Kidney capillary endothelial cell (primary cell): ENCODE results near the gene ANKIB1.
"Not testable (repeated sequence)": the region's sequence is repeated elsewhere in the genome, so short reads cannot be mapped to it uniquely, and the experiment has no call there.

Experiments
- DNase-seq: peaks from one replicate; pipeline ENCODE4 v3.0.0-alpha.2; 2018; ENCODE audit warnings: low spot score

ANKIB1 gene

DNA sequence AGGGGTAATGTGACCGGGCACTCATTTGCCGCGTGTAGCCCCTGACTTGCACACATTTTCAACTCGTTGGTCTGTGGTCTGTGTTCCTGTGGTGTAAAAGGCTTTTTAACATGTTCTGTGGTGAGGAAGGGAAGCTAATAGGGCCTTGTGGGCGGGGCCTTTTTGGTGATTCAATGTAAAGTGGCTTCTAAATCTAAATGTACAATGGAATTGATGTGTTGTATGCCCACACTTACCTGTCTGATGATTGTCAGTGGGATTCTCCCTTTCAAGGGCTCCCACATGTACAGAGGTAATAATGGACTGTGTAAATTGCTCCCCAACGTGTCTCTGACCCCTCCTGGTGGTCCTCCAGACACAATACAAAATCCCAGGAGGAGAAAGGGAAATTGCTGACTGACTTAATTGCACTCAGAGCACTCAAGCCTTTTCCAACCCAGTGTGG is 158.4 kb downstream of the ANKIB1 start:
- DNase-seq, result no peak

DNA sequence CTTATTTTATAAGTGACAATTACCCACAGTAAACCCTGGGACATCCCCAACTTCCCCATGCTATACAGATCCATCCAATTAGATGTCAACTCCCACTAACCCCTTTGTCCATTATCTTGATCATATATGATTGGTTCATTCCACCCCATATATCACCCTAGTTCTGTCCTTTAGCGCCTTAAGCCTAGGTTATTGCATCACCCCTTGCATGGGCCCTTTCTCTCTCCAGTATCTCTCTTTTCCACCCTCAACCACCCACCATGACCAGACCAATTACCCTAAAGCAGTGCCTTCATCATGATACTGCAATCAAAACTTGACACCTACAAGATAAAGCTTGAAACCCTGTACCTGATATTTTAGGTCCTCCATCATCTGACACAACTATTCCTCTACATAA is 163.6 kb downstream of the ANKIB1 start:
- no peak for DNase-seq

DNA sequence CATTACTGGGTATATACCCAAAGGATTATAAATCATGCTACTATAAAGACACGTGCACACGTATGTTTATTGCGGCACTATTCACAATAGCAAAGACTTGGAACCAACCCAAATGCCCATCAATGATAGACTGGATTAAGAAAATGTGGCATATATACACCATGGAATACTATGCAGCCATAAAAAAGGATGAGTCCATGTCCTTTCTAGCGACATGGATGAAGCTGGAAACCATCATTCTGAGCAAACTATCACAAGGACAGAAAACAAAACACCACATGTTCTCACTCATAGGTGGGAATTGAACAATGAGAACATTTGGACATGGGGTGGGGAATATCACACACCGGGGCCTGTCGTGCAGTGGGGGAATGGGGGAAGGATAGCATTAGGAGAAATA is 164.4 kb downstream of the ANKIB1 start:
- not testable (repeated sequence) for DNase-seq

DNA sequence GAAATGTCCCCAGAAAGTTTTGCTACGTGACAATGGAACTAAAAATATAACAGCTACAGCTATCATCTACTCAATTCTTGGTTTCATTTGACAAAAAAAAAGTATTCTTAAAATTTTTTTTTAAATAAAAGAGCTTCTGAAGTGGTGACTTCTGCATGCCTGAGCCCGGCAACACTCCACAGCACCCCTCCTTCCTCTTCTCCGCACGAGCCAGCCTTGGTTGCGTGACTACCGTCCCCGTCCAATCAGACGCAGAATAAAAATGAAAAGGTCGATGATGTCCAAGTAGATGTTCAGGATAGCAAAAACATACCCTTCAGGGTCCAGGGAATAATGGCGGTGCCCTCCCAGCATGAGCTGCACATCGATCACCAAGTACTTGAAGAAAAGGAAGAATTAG is 167.0 kb downstream of the ANKIB1 start:
- DNase-seq, result no peak

DNA sequence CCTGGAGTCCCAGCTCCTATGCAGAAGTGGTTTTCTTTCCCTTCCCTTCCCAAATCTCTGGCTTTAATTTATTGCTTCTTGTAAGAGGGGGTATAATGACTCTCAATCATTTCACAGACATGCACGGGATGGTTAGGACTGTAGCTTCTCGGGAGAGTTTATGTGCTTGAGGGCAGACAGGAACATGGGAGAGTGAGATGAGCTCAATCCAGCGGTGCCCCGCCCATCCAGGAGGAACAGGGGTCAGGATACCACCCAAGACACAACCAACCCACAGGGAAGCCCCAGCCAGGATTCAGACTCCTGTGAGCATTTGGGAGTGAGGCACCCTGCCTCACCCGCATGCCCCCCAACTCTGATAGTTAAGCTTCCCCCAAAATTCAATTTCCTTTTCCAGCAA is 167.8 kb downstream of the ANKIB1 start:
- no peak for DNase-seq

DNA sequence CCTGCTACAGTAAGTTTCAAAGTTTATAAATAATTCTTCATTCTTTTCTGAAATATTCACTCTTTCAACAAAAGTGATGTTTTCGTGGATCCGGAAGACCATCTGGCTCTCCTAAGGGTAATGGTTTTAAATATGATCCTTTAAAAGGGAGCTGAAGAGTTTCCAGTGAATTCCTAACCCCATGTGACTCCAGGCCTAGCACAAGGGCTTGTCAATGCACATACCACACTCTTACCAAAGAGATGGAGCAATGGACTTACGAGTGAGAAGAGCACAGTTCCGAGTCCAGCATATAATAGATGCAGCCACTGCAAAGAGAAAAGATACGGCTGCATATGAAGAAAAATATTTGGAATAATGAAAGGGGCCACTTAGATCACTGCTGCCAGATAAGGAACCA is 169.5 kb downstream of the ANKIB1 start:
- no peak for DNase-seq

DNA sequence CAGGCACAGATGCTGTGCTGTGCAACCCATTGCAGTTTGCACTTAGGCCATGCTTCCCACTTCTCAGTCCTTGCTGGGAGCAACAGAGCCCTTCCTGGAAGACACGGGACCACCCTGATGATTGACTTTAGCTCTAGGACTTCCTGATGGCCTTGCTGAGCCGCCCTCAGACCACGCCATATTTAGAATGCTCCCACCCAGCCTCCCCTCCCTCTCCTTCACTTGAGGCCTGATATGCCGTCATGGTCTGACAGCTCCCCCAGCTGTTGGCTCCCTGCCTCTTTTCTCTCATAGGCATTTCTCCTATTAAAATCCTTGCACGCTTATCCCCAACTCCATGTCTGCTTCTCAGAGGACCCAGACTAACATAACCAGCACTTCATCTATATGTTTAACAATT is 172.1 kb downstream of the ANKIB1 start:
- no peak for DNase-seq

DNA sequence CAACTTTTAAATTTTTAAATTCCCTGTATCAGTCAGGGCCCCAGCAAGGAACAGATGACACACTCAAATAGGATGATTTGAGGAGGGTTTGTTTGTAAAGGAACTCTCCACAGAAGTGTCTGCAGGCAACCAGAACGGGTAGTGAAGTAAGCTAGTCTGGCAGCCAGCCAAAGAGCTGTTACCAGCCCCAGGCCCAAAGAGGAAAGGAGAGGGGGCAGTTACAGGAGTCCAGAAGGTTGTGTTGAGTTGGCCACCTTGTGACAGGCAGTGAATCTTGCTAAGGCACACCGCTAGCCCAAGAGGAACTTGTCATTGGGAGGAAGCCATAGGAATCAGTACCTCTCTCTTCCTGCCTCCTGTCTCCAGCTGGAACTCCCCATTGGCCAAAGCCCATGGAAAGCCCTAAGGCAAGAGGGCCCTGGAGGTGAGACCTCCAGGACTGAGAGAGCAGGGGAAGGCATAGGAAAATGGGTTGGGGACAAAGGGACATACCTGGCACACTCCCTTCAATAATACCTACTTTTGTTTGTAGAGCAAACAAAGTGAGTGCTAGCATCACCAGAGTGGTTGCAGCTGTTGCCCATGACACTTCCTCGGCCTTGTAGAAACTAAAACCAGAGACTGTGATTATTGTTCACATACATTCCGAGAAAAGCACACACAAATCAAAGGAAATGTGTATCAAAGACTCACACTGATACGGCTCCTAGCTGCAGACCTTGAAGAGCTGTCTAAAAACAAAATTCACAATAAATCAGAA is 176.1 kb downstream of the ANKIB1 start:
- DNase-seq, result no peak

DNA sequence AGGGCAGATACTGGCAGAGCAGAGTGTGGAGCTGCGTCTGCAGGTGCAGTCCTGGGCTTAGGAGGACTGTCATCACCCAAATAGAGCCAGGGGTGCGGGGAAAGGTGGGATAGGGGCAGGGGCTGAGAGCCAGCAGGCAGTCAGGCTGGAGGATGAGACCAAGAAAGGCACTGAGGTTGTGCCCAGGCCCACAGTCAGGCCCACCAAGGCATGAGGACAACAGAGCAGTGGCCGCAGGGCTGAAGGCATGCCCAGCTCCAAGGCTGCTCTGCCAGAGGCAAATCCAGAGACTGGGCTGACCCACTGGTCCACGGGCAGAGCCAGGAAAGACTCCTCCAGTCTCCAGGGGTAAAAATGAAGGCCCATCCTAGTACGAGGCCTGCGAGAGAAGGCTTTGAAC is 177.2 kb downstream of the ANKIB1 start:
- DNase-seq, result no peak

DNA sequence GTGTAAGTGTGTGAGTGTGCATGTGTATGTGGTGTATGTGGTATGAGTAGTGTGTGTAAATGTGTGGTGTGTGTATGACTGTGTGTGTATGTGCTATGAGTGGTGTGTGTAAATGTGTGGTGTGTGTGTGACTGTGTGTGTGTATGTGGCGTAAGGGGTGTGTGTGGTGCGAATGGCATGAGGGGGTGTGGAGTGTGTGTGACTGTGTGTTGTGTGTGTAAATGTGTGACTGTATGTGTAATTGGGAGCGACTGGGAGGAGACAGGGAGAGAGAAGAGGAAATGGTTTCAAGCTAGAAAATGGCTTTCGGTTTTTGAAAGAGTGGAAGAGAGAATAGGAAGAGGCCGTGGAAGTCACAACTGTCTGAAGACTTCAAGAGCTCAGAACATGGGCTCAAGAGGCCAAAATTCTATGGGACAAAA is 177.9 kb downstream of the ANKIB1 start:
- DNase-seq, result no peak

DNA sequence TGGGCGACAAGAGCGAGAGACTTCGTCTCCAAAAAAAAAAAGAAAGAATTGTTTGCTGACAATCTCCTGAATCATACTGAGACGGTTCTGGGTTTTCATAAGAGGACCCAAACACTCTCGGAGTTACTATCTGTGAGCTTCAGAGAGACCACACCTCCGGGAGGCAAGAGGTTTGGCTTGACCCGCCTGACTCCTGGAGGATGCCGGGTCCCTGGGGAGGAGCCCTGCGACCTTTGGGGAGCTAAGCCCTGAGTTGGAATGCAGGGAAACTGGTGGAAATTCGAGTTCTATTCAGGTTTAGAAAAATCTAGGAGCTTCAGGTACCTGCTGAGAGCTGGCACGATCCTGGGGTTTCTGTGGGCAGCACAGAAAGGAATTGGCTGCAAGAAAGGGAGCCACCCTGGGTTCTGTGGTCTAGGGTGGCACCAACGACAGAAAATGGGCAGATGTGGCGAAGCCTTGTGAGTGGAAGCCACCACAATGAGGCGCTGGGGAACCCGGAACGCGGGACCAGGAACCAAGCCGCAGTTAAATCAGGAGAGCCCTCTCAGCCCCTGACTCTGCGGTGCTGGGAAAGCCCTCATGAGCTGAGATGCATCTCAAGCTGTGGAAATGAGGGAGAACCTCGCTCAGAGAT is 179.7 kb downstream of the ANKIB1 start:
- no peak for DNase-seq

DNA sequence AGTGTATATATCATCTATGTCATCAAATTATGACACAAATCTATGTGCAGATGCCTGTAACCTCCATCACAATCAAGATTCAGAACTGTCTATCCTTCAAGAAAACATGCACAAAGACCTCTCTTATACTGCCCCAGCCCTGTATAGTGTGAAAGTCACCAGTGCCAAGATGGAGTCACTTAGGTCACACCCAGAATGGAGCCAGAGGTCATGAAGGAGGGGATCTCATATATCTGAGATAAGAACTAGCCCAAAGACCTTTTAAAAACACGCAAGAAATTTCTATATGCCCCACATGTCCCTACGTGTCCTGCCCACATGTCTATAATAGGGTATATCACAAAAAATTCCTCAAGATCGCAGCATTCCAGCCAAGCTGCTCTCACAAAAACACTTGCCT is 181.4 kb downstream of the ANKIB1 start:
- DNase-seq, result no peak

DNA sequence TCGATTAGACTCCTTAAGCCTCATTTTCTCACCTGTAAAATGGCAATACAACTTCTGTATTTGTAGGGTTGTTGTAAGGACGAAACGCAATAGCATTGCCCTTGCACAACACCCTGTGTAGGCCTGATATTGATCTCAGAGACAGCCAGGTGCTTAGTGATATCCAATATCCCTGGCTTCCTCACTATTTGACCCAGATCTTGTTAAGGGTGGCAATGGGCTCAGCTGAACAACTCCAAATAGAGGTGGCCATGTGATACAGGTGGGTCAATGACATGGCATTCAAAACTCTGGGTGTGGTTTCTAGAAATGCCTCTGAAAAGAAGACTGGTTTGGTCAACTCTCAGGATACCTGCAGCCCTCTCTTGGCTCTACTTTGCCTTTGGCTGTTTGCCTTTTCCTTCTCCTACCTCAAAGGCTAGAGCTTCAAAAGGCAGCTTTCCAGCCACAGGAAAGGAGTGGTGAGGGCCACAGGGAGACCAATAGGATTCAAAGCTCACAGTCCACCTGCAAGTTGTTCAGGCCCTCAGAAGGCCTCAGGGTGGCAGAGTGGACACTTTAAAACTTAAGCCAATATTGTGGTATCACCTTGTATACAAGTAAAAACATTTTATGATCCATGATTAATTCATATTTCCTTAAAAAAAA is 186.6 kb downstream of the ANKIB1 start:
- no peak for DNase-seq

DNA sequence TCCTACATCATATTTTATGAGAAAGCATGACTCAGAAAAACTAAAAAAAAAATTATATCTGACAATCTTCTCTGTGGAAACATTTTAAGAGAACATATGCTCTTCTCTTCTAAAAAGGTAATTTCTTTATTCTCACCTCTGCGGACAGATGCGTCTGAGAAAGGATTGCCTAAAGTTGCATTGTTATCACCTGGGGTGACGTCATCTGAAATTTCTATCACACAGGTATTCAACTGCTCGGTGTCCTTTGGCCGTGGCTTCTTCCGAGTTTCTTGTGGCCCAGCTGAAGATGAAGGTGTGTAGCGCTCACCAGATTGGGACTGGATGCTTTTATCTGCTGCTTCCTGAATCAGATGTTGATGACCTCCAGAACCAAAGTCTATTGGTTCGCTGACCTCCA is 187.2 kb downstream of the ANKIB1 start:
- no peak for DNase-seq

DNA sequence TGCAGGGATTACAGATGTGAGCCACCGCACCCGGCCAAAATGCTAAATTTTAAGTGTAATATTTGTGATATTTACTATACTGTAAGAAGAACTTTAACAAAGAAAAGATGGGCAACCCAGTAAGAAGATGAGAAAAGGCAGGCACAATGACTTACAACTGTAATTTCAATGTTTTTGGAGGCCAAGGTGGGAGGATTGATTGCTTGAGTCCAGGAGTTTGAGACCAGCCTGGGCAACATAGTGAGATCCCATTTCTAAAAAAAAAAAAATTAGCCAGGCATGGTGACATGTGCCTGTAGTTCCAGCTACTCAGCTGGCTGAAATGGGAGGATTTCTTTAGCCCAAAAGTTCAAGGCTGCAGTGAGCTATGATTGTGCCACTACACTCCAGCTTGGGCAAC is 189.8 kb downstream of the ANKIB1 start:
- DNase-seq, result no peak

DNA sequence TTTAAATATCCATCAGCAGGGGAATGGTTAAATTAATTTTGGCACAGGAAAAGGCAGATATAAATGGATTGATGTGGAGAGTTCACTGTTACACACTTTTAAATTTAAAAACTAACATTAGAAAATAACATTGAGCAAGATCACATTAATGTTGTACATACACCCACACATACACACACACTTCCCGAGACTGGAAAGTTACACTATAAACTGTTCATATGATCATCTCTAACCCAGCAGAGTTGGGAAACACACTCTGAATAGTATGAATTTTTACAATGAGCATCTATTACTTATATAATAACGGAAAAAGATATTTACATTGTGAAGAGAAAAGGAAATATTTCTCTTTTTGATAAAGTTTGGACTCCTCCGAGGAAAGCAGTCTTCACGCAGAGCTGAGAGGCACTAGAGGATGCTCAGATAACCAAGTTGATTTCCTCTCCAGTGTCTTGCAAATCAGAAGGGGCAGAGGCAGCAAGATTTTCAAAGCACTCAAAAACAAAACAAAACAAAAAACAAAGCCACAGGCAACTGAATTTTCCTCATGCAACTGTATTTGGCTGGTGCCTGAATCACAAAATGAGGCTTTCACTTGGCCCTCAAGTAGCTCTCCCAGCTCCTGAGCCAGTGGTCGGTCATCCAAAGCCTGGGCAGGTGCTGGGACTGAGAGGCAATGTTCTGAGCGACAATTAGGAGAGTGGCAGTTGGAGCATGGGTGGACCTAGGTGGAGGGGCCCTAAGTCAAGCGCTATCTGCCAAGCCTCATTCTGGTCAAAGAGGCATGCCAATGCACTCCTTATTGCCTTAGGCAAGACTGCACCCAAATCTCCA is 191.1 kb downstream of the ANKIB1 start:
- DNase-seq, result no peak

DNA sequence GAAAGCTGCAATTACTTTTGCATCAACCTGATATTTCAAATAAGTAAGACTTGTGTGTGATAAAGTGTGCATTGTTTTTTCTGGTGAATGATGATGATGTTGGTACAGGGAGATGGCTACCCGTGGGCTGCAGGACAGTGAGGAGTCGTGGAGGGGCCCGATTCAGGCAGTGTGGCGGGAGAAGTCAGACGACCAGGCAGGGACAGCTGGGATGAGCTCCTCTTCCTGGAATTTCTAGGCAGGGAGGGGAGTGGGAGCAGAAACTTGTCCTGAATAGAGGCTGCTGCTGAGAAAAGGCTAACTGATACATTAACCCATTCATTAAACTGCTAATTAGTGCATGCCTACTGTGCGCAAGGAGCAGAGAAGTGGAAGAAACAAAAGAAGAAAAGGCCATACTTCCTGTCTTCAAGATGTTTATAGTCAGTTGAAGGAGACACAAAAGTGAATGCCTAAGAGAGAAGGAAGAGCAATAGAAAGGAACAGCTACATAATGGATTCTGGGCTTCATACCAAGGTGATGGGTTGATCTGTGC is 192.2 kb downstream of the ANKIB1 start:
- DNase-seq, result no peak

DNA sequence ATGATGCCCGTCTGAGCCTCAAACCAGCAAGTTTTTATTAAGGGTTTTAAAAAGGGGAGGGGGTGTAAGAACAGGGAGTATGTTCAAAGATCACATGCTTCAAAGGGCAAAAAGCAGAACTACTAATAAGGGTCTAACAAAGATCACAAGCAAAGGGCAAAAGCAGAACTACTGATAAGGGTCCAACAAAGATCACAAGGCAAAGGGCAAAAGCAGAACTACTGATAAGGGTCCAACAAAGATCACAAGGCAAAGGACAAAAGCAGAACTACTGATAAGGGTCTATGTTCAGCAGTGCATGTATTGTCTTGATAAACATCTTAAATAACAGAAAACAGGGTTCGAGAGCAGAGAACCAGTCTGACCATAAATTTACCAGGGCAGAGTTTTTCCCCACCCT is 196.9 kb downstream of the ANKIB1 start:
- DNase-seq, result not testable (repeated sequence)

DNA sequence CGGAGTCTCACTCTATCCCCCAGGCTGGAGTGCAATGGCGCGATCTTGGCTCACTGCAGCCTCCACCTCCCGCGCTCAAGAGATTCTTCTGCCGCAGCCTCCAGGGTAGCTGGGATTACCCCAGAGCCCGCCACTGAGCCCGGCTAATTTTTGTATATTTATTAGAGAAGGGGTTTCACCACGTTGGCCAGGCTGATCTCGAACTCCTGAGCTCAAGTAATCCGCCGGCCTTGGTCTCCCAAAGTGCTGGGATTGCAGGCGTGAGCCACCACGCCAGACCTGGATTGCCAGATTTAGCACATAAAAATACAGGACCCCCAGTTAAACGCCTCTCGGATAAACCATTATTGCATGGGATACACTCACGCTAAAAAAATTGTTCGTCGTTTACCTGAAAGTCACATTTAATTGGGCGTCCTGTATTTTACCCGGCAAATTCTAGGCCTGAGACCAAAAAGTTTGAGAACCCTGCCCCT is 201.1 kb downstream of the ANKIB1 start:
- DNase-seq, result no peak

DNA sequence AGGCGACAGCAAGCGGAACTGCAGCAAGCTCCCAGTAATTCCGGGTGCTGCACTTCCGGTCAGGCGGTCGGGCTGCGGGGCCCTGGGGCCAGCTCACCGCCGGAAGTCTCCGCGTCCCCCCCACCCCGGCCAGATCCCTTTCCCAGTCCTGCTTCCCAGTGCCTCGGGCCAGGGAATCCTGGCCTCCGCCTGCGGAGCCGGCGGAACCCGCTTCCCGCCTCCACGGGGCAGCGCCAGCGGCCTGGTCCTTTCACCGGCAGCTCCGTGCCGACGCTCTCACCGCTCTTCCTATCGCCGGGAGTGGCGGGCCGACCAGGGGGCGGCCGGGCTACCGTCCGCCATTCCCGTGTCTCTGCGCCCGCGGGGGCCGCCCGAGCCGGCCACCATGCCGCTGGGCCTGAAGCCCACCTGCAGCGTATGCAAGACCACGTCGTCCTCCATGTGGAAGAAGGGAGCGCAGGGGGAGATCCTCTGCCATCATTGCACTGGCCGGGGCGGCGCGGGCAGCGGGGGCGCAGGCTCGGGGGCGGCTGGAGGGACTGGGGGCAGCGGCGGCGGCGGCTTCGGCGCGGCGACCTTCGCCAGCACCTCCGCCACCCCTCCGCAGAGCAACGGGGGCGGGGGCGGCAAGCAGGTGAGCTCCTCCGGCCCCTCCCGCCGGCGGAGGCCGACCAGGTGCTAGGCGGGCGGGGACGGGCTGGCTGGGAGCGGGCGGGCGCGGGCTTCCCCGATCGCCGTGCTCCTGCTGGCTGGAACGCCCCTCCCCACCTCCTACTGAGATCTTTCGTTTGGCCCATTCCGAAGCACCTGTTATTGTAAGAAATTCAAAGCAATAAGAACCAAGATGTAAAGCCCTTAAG is 201.8 kb downstream of the ANKIB1 start, which contains the start of gene GATAD1:
Gene GATAD1, plus strand, starts transcription at position 138 of the 860 bp plus-strand sequence. Its CDS starts 248 bp downstream, at position 386.
- peak; percentile 83 for DNase-seq

DNA sequence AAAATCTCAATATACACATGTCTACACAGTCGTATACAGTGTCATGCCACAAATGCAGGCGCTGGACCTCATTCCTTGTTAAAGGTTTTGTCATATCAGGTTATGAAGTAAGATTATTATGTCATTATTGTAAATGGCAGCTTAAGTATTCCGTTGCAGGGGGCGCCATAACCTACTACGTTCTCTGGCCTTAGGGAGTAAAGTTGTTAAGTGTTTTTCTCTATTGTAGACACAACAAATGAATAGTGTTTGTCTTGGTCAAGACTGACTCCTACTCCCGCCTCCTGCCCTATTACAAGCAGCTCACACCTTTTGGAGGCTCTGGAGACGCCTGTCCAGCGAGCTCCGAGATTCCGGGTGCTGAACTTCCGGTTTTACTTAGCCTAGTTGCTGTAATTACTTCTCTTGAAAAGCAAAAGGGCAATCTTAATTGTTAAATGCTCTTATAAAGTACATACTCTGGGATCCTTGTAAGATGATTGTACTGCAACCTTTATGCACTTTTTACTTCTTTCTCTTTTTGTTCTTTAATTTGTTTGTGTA is 202.5 kb downstream of the ANKIB1 start:
- DNase-seq, result peak; percentile 48
